ENCODE data around the gene TMEM59L. TPM values are rescaled to one million over a fixed set of nuclear protein-coding genes. Genes with fewer than 3 reads are reported as not detected.

Gene TMEM59L
- total RNA-seq, 2 experiments from 2014 or later = 0.25 to 0.27 TPM

DNA sequence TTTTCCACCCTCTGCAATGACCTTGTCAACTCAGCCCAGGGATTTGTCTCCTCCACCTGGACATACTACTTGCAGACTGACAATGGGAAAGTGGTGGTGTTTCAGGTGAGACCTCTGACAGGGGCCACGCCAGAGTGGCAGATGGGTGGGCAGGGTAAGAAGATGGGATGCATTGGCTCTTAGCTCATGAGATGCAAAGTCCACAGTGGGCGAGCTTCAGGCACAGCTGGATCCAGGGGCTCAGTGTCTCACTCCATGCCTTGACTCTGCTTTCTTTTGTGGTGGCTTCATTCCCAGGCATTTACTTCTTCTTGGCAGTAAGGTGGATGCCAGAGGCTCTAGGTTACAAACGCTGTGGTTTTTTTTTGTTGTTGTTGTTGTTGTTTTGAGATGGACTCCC is 3.4 kb downstream of the TMEM59L start:
- TF ChIP-seq CTCF (IDR thresholded peaks at IDR 0.05) = no peak
- Mint-ChIP-seq H3K36me3 (ENCODE audit: low read depth) (no peaks in the 10 kb centered on the region), H3K9me3 (no peaks in the 10 kb centered on the region), H3K4me1 (ENCODE audit: low read depth) (peaks cover 20% of the 10 kb centered on the region), H3K27ac (no peak overlapping the region), H3K4me3 (no peak overlapping the region), H3K27me3 (peaks cover 72% of the 10 kb centered on the region)
- DNase-seq (no peak), ATAC-seq (ENCODE audit: poor library complexity) (no peak)
- Histone ChIP-seq H3K36me3 (ENCODE audit: insufficient read depth, low read length) (no peaks in the 10 kb centered on the region), H3K9me3 (ENCODE audit: control insufficient read depth in 1 of 2, insufficient read depth in 1 of 2, low read length in 2 of 2) (peaks cover 0 to 6% of the 10 kb centered on the region in 2 experiments), H3K4me3 (ENCODE audit: low read length) (no peak overlapping the region), H3K27me3 (ENCODE audit: control insufficient read depth in 1 of 2, insufficient read depth in 2 of 2, low read length in 2 of 2) (peaks cover 35 to 54% of the 10 kb centered on the region in 2 experiments), H3K27ac (ENCODE audit: low read depth in 1 of 2, low read length in 2 of 2) (no peak overlapping the region), H3K4me1 (ENCODE audit: insufficient read depth, low read length) (peaks cover 22% of the 10 kb centered on the region)
- ChIA-PET POLR2A (no interaction called here), CTCF (no interaction called here)
- intact Hi-C loops (cut with DNase I, micrococcal nuclease) = no loop called here

DNA sequence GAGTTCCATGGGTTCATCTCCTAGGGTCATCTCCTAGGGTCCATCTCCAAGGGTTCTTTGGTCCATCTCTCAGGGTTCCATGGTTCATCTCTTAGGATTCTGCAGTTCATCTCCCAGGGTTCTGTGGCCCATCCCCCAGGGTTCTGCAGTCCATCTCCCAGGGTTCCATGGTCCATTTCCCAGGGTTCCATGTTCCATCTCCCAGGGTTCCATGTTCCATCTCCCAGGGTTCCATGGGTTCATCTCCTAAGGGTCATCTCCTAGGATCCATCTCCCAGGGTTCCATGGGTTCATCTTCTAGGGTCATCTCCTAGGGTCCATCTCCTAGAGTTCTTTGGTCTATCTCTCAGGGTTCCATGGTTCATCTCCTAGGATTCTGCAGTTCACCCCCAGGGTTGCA is 4.9 kb downstream of the TMEM59L start:
- peaks cover 60% of the 10 kb centered on the region for H3K27me3 Mint-ChIP-seq
- Histone ChIP-seq H3K27me3 (ENCODE audit: control insufficient read depth in 1 of 2, insufficient read depth in 2 of 2, low read length in 2 of 2) (peaks cover 23 to 41% of the 10 kb centered on the region in 2 experiments), H3K27ac (ENCODE audit: low read depth in 1 of 2, low read length in 2 of 2) (no peak overlapping the region), H3K36me3 (ENCODE audit: insufficient read depth, low read length) (no peaks in the 10 kb centered on the region), H3K9me3 (ENCODE audit: control insufficient read depth in 1 of 2, insufficient read depth in 1 of 2, low read length in 2 of 2) (no peaks in the 10 kb centered on the region), H3K4me1 (ENCODE audit: insufficient read depth, low read length) (peaks cover 7% of the 10 kb centered on the region), H3K4me3 (ENCODE audit: low read length) (no peak overlapping the region)
- ChIA-PET POLR2A (no interaction called here), CTCF (no interaction called here)
- intact Hi-C loops (cut with DNase I, micrococcal nuclease) = no loop called here
- H3K36me3 Mint-ChIP-seq (ENCODE audit: low read depth) = no peaks in the 10 kb centered on the region
- no peaks in the 10 kb centered on the region for H3K9me3 Mint-ChIP-seq
- H3K4me3 Mint-ChIP-seq = no peak overlapping the region
- TF ChIP-seq CTCF (IDR thresholded peaks at IDR 0.05) = no peak
- ATAC-seq (ENCODE audit: poor library complexity) = no peak
- H3K27ac Mint-ChIP-seq = no peak overlapping the region
- DNase-seq = no peak
- H3K4me1 Mint-ChIP-seq (ENCODE audit: low read depth) = peaks cover 9% of the 10 kb centered on the region

DNA sequence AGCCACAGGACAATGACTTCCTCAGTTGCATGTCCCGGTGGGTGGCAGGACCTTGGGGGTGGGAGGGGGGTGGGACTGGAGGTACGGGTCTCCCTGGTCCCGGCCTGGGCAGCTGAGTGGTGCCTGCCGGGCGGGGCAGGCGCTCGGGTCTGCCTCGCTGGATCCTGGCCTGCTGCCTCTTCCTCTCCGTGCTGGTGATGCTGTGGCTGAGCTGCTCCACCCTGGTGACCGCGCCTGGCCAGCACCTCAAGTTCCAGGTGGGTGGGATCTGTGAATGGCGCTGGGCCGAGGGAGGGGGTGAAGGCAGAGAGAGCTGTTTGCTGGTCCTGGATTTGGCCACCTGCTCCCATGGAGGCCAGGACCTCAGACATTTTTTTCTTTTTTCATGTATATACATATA is 5.6 kb downstream of the TMEM59L start:
- Mint-ChIP-seq H3K27ac (no peak overlapping the region), H3K4me1 (ENCODE audit: low read depth) (peaks cover 8% of the 10 kb centered on the region), H3K36me3 (ENCODE audit: low read depth) (no peaks in the 10 kb centered on the region), H3K4me3 (no peak overlapping the region), H3K9me3 (no peaks in the 10 kb centered on the region), H3K27me3 (peaks cover 55% of the 10 kb centered on the region)
- ChIA-PET CTCF (no interaction called here), POLR2A (no interaction called here)
- Histone ChIP-seq H3K4me1 (ENCODE audit: insufficient read depth, low read length) (peaks cover 3% of the 10 kb centered on the region), H3K27ac (ENCODE audit: low read depth in 1 of 2, low read length in 2 of 2) (no peak overlapping the region), H3K9me3 (ENCODE audit: control insufficient read depth in 1 of 2, insufficient read depth in 1 of 2, low read length in 2 of 2) (no peaks in the 10 kb centered on the region), H3K27me3 (ENCODE audit: control insufficient read depth in 1 of 2, insufficient read depth in 2 of 2, low read length in 2 of 2) (peaks cover 21 to 34% of the 10 kb centered on the region in 2 experiments), H3K4me3 (ENCODE audit: low read length) (no peak overlapping the region), H3K36me3 (ENCODE audit: insufficient read depth, low read length) (no peaks in the 10 kb centered on the region)
- no peak for TF ChIP-seq CTCF (IDR thresholded peaks at IDR 0.05)
- DNase-seq = no peak
- intact Hi-C loops (cut with DNase I, micrococcal nuclease) = no loop called here
- no peak for ATAC-seq (ENCODE audit: poor library complexity)

Data from CD4-positive, alpha-beta T cell (primary cell).